Right hindlimb (tissue), 1 donor: ENCODE data around the gene CHGA.

Source experiments
- DNase-seq: peaks from one replicate; pipeline ENCODE4 v3.0.0-alpha.2; 2018

CHGA gene

DNA sequence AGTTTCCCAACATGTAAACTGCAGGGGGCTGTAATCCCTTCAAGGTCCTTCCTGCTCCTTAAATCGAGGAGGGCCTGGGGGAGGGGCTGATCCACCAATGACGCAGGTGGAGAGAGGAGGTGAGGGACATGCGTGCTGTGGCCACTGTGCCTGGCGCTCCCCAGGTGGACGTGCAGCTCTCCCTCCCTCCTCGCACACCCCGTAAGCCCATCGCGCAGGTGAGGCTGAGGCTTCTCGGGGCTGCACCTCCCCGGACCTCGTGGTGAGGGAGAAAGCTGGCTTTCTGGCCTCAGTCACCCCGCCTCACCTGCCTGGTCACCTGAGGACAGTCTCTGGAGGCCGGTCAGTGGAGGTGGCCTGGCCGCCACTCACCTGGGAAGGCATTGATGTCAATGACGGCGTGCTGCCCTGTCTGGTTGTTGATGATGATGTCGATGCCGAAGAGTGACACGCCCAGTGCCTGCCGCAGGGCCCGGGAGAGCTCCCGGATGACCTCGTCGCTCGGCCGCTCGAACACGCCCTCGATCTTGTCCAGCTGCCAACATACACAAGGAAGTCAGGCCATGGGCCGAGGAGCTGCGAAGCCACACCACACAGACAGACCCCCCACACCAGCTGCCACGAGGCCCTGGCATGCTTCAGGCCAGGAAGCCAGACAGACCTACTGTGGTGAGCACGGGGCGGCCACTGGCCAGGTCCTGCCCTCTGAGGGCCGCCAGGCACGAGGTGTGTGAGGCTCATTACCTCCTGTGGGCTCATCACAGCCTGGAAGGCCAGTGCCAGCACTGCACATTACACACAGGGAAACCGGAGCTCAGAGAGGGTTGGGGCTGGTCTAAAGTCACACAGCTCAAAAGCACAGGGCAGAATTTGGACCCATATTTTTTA lies 23.3 kb downstream of the CHGA start:
- DNase-seq: peak; percentile 62

DNA sequence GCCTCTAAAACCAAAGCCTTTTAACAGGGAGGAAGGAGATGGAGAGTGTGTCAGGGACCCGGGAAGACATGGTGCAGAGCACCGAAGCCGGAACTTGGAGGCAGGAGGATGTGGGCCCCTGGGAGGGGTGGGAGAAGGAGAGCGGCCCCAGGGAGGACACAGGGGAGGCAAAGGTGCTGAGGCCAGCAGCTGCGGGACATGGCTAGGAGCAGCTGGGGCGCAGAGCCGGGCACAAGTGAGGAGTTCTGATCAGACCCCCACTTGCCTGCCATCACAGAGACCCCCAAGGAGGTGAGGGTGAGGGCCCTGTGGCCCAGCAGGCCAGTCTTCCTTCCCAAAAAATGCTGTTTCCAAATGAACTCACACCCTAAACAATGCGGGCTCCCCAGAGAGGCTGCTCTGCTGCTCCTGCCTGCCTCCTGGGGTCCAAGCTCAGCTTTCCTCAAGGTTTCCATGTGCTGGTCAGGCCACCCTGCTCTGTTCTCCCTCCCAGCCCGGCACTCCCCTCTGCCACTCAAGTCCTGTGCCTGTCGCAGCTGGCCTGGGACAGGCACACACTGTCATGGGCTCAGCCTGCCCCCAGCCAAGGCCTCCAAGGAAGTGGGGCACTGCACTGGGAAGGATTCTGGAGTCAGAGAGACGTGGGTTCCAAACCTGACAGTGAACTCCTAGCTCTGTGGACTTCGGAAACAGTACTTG lies 24.0 kb downstream of the CHGA start:
- DNase-seq: no peak

DNA sequence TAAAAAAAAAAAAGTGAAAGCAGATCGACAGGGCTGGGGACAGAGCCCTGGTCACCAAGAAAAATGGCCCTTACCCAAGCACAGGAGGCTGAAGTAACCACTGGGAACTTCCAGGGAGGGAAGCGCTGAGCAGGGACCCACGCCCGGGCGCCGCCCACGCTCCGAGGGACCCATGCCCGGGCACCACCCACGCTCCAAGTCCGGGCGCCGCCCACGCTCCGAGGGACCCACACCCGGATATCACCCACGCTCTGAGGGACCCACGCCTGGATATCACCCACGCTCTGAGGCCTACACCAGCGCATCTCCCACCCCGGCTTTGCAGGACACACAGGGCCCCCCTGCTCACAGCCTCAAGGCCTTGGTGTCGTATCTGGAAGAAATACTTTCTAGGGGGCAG lies 25.7 kb downstream of the CHGA start:
- no peak for DNase-seq

DNA sequence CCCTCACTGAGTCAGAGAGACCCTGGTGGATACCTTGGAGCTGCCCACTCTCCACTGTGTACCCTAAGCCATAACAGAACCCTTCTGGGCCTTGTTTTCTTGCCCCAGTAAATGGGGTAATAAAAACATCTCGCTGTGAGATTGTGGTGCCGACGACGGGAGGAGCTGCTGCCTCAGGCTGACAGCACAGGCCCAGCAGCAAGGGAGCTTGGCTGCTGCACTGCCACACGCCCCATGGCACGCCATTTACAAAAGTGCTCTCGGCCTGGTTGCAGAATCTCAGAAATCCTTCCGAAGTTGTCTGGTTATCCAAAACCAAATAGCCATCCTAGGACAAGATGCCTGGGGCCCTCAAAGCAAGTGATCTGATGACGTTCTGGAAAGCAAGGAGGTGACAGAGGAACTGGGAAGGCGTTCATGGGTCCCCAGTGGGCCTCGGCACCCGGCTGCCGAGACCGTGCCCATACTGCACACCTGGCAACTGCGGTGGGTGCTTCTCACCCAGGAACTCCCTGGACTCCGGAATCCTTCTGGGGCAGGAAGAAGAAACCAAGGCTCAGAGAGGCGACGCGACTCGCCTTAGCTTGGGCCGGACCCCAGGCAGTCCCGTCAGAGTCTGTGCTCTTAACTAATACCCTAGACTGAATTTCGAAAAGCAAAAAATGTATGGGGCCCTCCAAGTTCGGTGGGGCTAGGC lies 26.7 kb downstream of the CHGA start:
- no peak for DNase-seq

DNA sequence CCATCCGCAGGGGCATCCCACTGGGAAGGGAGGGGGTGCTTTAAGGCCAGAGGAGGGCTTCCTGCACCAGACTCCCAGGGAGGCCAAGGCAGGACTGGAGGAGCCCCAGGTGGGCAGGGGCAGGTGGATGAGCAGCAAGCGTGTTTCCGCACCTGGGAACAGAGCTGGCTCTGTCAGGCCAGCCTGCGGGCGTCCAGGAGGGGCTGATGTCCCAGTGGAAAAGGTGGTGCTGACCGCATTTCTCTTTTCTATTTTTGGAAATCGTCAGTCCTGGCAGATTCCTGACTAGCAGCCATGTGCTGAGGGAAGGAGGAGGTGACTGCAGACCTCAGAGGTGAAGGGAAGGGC lies 27.2 kb downstream of the CHGA start:
- no peak for DNase-seq

DNA sequence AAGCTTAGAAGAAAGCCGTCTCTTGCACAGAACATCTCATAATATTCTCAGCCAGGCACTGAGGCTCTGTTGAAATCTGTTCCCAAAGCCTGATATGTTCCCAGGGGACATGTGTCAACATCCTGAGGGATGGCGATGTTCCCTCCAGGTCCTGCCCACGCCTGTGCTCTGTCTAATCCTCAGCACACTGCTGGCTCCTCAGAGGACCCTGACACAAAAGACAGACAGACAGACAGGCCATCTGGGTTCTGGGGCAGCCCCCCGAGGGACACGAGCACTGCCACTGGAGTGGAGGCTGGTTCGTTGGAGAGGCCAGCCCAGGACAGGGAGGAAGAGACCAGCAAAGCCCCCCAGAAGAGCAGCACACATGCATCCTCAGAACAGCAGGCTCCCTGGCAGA lies 27.8 kb downstream of the CHGA start:
- DNase-seq: no peak

DNA sequence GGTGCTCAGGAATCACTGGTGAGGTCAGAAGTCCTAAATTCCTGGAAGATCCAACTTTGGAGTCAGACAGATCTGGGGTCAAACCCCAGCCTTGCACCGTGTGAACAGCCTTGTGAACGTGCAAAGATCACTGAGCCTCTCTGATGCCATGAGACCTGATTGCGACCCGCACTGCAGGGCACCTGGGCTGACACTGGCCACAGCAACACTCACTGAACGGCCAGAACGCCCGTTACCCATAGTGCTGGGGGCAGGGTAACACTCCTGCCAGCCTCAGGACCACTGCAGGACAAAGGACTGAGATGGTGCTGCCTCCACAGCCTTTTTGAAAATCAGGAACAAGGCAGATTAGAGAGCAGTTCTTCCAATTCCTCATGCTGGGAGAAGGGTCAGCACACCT lies 28.3 kb downstream of the CHGA start:
- no peak for DNase-seq

DNA sequence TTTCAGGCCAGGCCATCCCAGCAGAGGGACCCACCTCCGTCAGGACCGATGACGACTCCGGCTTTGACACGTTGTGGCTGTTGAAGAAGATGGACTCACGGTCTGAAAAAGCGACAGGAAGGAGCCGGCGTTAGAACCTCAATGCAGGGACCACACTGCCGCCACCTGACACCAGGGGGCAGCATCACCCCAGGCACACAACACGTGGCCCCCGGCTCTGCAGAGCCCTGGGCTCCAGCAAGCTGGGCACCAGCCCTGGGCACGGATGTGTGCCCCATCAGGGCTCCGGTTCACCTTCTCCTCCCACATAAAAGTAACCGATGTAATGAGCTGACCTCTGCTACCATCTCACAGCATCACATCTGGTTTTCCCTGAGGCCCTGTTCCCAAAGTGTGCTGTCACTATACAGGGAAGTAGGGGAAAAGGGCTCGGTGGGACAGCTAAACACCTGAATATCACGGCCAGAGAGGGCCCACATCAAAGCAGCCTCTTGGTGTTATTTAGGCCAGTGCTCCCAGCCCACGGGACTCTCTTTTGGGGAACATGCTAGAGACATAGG lies 29.0 kb downstream of the CHGA start:
- DNase-seq: peak; percentile 78

DNA sequence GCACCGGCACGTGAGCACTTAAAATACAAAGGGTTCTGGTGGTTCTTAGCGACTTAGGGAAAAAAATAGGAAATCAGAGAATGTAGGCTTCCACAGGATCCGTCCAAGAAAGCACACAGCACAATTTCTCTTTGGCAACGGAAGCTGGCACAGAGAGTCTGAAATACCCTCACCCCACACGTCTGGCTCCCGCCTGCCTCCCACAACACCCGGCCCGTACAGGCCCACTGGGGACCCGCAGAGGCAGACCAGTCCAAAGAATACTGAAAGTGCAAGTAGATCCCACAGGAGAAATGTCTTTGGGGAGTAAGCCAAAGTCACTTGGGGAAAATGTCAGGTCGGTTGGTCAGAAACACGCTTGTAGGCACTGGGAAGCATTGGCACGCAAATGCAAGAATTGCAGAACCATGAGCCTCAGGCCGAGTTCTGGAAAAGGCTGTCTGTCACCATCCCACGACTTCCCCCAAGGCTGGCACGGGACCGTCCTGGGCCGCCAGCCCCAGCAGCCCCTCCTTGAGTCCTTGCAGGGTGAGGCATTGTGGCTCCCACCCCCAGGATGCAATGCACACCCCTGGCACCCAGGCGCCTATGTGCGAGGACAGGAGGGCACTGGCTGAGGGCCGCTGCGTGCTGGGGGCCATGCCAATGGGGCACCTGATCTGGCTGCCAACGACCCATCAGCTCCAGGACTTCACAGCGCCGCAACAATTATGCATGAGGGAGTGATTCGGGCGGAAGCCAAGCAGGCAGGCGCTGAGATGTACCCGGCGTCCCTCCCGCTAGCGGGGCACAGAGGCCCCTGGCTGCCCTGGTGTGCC lies 29.7 kb downstream of the CHGA start:
- no peak for DNase-seq

DNA sequence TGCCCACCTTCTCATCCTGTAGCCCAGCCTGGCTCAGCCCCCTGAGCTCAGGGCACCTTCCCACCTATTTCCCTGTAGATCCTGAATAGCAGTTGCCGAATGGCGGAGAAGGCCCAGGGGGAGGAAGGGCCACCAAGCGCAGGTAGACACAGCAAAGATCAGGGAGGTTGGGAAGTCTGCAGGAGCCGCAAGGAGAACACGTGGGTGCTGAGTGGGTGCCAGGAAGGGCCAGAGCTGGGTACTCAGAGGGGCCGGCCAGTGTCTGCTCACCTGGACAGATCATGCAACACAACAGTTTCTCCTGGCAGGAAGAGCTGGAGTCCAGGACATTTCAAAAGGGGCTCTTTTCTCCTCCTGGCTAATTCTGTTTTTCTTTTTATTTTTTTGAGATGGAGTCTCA lies 30.6 kb downstream of the CHGA start:
- DNase-seq: no peak

DNA sequence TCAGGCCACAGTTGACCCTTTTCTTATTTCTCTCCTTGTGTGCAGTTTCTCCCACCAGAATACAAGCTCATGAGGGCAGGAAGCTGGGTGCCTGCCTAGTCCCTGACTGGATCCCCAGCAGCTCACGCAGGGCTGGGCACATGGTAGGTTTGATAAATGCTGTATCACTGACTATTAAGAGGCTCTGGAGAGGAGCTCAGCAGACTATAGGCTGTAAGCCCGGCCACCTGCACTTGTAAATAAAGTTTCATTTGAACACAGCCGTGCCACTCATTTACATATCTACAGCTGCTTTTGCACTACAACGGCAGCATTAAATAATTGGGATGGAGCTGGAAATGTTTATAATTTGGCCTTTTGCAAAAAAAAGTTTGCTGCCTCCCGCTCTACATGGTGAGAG lies 32.0 kb downstream of the CHGA start:
- DNase-seq: no peak

DNA sequence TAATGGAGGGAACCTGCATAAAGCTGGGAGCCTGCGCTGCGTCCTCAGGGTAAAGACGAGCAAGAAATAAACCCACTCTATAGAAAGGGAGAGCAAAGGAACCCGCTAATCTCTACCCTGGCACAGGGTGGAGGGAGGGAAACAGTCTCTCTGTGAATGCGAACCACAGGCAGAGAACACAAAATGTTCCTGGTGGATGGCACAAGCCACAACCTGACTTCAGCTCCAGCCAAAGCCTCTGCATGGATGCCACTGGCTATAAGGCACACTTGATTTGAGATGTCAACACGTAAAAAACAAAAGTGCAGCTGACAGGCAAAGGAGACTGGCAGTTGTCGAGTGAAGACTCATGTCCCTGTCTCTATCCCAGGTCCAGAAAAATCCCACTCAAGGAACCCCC lies 32.4 kb downstream of the CHGA start:
- no peak for DNase-seq

DNA sequence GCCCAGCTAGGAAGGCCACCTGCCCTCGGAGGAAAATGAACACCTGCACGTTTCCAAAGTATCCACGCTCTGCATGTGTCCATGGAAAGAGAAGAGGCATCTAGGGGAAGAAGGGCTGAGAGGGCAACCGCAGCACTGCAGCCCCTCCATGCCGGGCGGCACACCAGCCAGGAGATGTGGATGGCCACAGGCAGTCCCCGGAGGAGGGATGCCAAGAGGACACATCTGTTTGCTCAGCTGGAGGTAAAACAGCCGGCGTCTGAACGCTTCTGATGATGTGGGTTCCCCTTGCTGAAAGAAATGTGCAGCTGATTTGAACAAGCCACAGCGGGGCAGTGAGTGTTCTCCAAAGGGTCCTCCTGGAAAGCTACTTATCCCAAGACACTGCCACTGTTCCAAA lies 34.0 kb downstream of the CHGA start:
- DNase-seq: no peak

DNA sequence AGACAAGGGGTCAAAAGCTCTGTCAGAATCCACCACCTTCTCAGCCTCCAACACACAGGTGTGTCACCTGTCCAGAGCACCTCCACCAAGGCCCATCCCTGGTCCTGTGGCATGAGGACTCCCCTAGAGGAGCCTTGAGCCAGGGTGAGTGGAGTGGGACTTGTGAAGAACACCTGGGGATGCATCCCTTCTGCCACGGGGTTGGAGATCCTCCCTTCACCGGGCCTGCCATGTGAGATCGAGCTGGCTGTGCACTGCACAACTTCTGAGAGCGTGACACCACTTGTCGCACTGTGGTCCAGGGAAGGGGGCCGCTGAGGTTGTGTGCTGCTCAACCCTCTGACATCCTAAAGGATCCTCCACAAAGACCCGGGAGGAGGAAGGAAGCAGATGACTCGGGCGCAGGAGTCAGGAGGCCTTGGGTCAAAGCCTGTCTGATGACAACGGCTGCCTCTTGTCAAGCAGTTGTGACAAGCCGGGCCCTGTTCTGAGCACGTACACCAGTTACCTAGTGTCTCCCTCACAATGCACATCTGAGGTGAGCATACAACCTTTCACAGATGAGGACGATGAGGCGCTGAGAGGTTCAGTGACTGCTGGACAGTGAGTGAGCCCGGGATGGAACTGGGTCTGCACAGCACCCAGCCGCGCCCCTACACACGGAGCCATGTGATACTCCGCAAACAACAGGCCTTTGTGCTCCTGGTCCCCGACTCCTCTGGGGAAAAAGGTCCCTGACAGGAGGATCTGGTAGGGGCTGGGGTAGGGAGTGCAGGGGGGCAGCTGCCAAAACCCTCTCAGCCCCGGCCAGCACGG lies 35.6 kb downstream of the CHGA start:
- no peak for DNase-seq

DNA sequence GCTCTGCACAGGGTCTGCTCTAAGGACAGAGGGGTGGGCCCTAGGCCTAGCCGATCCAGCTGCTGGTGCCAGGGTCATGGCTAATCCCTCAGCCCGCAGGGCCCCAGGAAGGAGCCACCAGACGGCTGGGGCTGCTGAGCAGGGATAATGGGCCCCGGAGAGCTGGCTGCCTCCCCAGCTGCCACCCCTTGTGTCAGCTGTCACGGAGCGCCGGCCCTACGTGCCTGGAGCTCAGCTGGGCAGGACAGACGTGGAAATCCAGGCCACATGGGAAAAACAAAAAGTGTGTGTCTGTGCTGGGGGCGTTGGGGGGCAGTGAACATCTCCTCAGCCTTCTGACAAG lies 36.2 kb downstream of the CHGA start:
- peak; percentile 76 for DNase-seq

DNA sequence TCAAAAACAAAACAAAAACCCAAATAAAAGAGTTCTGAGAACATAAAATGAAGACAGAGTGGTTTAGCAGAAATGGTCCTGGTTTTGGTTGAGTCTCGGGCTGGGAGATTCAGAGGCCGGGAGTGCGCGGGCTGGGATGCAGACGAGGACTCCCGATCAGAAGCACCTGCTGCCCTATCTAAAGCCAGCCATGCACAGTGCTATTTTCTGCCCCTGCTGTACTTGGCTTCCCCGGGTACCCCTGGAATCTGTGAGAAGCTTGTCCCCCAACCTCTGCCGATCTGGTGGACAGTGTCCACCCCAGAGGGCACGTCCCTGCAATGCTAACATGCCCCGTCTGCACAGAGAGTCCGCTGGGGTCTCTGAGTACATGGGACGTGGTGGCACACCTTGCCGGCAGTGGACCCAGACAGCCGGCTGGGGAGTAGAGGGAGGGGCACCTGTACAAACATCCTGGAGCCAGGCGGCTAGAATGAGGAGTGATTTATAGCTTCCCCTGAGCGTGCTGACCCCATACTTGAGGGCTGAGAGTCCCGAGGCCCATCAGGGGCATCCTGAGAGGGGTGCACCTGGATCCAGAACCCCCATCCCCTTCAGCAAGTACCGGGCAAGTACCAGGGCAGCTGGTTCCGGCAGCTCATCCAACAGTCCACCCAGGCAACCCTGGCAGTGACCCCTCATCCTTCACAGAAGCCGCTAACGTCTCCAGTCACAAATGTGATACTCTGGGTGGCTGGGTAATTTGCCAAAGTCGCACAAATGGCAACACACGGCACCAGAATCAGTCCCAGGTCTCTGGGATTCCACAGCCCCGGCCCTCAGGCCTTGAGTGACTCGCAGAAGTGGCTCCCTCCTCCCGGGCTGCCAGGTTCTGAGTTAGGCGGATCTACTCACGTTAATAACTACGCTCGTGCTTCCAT lies 37.1 kb downstream of the CHGA start:
- no peak for DNase-seq

DNA sequence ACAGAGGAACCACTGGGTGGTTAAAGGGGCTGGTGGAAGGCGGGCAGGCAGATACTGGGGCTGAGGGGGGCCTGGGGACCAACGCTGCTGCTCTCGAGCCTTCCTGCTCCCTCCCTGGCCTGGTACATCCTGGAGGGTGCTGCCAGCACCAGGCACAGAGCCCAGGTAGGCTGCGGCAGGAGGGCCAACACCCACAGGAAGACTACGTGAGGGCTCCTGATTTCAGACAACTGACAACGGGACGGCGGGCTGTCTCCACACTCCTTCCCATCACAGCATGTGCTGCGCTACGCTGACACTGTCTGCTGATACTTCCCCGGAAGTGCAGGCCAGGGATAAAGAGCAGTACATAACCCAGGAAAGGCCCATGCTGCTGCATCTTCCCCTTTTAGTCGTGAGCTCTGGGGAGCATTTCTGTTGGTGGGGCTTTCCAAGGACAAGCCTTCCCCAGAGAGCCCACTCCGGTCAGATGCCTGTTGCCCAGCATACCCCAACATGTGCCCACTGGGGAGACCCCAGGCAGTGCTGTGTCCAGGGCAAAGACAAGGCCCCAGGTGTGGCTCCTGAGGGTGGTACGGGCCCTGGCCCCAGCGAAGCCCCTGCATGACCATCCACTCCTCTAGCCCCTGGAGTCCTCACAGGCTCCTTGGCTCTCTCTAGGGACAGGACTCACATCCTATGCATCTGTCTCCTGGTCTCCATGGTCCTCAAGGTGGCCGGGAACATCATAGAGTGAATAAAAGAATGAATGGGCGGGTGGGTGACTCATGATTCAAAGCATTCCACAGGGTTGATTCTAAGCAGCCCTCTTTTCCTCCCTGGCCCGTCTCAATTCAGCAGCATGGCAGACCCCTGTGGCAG lies 38.0 kb downstream of the CHGA start:
- no peak for DNase-seq

DNA sequence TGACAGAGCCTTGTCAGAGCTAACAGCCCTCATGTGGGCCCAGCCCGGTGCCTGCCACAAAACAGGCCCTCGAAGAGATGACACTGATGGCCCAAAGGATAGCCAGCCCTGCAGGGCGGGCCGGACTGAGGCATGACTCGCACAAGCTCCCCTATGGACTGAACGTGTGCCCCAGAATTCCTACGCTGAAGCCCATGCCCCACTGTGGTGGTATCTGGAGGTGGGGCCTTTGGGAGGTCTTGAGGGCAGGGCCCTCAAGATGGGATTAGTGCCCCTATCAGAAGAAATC lies 38.6 kb downstream of the CHGA start:
- no peak for DNase-seq

DNA sequence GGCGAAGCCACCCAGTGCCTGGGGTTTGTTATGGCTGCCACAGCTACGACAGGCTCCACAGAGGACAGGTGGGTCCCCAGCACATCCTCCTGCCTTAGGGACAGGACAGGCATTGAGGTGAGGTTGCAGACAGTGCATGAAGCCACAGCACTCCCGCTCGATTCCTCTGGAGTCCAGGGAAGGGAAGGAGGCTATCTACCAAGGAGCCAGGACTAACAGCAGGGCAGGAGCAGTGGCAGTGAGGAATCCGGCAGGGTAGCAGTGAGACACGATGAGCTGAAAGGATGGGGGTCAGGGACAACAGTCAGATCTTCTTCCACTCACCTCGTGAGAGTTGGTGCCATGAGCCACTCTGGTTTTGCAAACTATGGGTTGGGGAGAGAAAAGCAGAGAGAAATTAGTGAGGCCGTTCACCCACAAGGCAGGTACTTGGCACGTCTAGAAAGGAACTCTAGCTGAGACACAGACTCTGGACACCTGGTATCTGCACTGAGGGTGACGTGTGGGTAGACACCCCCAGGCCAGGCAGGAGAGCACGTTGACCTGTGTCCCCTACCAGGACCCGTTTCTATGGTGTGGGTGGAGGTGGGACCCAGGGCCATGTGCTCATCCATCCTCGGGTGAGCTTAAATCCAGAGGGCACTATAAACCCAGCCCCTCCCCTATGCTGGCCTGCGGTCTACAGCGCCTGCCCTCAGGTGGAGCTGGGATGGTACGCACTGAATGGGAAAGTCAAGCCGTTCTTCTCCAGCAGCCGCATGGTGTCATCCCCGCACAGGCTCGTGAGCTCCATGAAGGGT lies 39.3 kb downstream of the CHGA start:
- DNase-seq: no peak

DNA sequence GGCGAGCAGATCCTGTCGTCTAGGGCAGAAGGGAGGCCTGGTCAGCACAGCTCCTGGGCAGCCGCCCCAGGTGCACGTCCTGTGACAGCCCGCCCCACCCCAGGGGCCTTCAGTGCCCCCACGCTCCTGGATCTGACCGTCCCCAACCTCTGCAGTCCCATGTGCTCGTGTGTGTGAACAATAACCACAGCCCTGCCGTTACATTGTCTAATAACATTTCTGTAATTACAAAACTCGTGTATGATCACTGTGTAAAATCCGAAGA lies 39.8 kb downstream of the CHGA start:
- DNase-seq: no peak
